Mesenchymal stem cell (in vitro differentiated cells and primary cell): Measurements from ENCODE around the gene MX2.

Experiments used
- DNase-seq: peaks from one replicate; pipeline ENCODE4 v3.0.0-alpha.2; 2013
- H2AFZ ChIP-seq: one replicate; pipeline ENCODE4 v1.6.1; 2013; ENCODE audit warnings: low read depth, mild to moderate bottlenecking, control low read depth, inconsistent platforms, low read length, moderate library complexity
- H2AK5ac ChIP-seq: 2 replicates; pipeline ENCODE4 v1.6.1; 2013; ENCODE audit warnings: low read length, moderate library complexity, mild to moderate bottlenecking, inconsistent platforms; ENCODE audit not compliant: severe bottlenecking
- H2BK120ac ChIP-seq: one replicate; pipeline ENCODE4 v1.6.1; 2013; ENCODE audit warnings: low read depth, mild to moderate bottlenecking, inconsistent platforms, low read length, moderate library complexity
- H2BK12ac ChIP-seq, 2 experiments: one replicate each; pipeline ENCODE4 v1.6.1; 2013; ENCODE audit warnings: inconsistent platforms in 2 of 2, low read length in 2 of 2, mild to moderate bottlenecking in 2 of 2, moderate library complexity in 2 of 2, control low read depth in 1 of 2
- H2BK15ac ChIP-seq: one replicate; pipeline ENCODE4 v1.6.1; 2013; ENCODE audit warnings: mild to moderate bottlenecking, low read depth, inconsistent platforms; ENCODE audit not compliant: poor library complexity, severe bottlenecking
- H2BK5ac ChIP-seq: 2 replicates; pipeline ENCODE4 v1.6.1; 2013; ENCODE audit warnings: low read depth, mild to moderate bottlenecking, low read length, control low read depth, inconsistent platforms; ENCODE audit not compliant: poor library complexity, severe bottlenecking
- H3K14ac ChIP-seq, 2 experiments: one replicate each; pipeline ENCODE4 v1.6.1; 2013; ENCODE audit warnings: inconsistent platforms in 2 of 2, low read length in 2 of 2, control low read depth in 1 of 2, mild to moderate bottlenecking in 1 of 2, moderate library complexity in 1 of 2
- H3K18ac ChIP-seq, 2 experiments: one replicate each; pipeline ENCODE4 v1.6.1; 2013; ENCODE audit warnings: inconsistent platforms in 2 of 2, low read length in 2 of 2, control low read depth in 1 of 2, low read depth in 1 of 2, mild to moderate bottlenecking in 1 of 2
- H3K23ac ChIP-seq, 2 experiments: one replicate each; pipeline ENCODE4 v1.6.1; 2013; ENCODE audit warnings: inconsistent platforms in 2 of 2, low read length in 2 of 2, mild to moderate bottlenecking in 2 of 2, moderate library complexity in 2 of 2, control low read depth in 1 of 2
- H3K27ac ChIP-seq: 2 replicates; pipeline ENCODE4 v1.5.1; 2013; ENCODE audit warnings: mild to moderate bottlenecking, moderate library complexity, low read length, control low read depth, inconsistent platforms; ENCODE audit not compliant: poor library complexity, severe bottlenecking
- H3K27me3 ChIP-seq, 2 experiments: 2 replicates each; pipeline versions ENCODE4 v1.6.1 to v1.7.0; 2013; ENCODE audit warnings: low read length in 2 of 2, mild to moderate bottlenecking in 2 of 2, moderate library complexity in 2 of 2, control low read depth in 1 of 2, inconsistent platforms in 1 of 2; ENCODE audit not compliant: control insufficient read depth in 1 of 2, insufficient read depth in 1 of 2
- H3K36me3 ChIP-seq, 2 experiments: 2 replicates each; pipeline versions ENCODE4 v1.6.1 to v1.7.0; 2013; ENCODE audit warnings: low read length in 2 of 2, control low read depth in 1 of 2, inconsistent platforms in 1 of 2, low read depth in 1 of 2, mild to moderate bottlenecking in 1 of 2; ENCODE audit not compliant: insufficient read depth in 2 of 2, control insufficient read depth in 1 of 2
- H3K4ac ChIP-seq, 2 experiments: one replicate each; pipeline ENCODE4 v1.6.1; 2013; ENCODE audit warnings: inconsistent platforms in 2 of 2, low read length in 2 of 2, mild to moderate bottlenecking in 2 of 2, moderate library complexity in 2 of 2, control low read depth in 1 of 2, low read depth in 1 of 2
- H3K4me1 ChIP-seq: 2 replicates; pipeline ENCODE4 v1.6.1; 2013; ENCODE audit warnings: low read depth, low read length, control low read depth; ENCODE audit not compliant: control insufficient read depth, insufficient read depth
- H3K4me2 ChIP-seq: 2 replicates; pipeline ENCODE4 v1.6.1; 2013; ENCODE audit warnings: low read length, mild to moderate bottlenecking, inconsistent platforms; ENCODE audit not compliant: poor library complexity, severe bottlenecking
- H3K4me3 ChIP-seq, 2 experiments: 2 replicates each; pipeline versions ENCODE4 v1.5.1 to v1.7.0; 2013; ENCODE audit warnings: low read length in 2 of 2, mild to moderate bottlenecking in 2 of 2, control low read depth in 1 of 2, low read depth in 1 of 2; ENCODE audit not compliant: insufficient read depth in 1 of 2
- H3K79me1 ChIP-seq: replicated peaks from 2 replicates; pipeline ENCODE4 v1.6.1; 2013; ENCODE audit warnings: mild to moderate bottlenecking, control low read depth, low read length, inconsistent platforms; ENCODE audit not compliant: poor library complexity, severe bottlenecking
- H3K9ac ChIP-seq: 2 replicates; pipeline ENCODE4 v1.7.0; 2013; ENCODE audit warnings: mild to moderate bottlenecking, low read length, moderate library complexity
- H3K9me3 ChIP-seq: 2 replicates; pipeline ENCODE4 v1.7.0; 2013; ENCODE audit warnings: mild to moderate bottlenecking, low read length; ENCODE audit not compliant: control insufficient read depth
- H4K8ac ChIP-seq: one replicate; pipeline ENCODE4 v1.6.1; 2013; ENCODE audit warnings: inconsistent platforms, mild to moderate bottlenecking, low read length, moderate library complexity
- H4K91ac ChIP-seq: one replicate; pipeline ENCODE4 v1.6.1; 2013; ENCODE audit warnings: mild to moderate bottlenecking, low read length, inconsistent platforms
- WGBS: methylation state at CpG from one replicate; pipeline ENCODE4 v1.1.7; 2013; ENCODE audit warnings: mixed read lengths; 5-methylcytosine and 5-hydroxymethylcytosine counted together

The MX2 gene

GRCh38 chr21:41371685-41372030, 9.8 kb downstream of the MX2 start:
- H3K9me3 ChIP-seq, result no peaks in the 10 kb centered on the region
- H3K23ac ChIP-seq, result no peak overlapping the region
- no peak overlapping the region for H2BK15ac ChIP-seq
- no peak overlapping the region for H2BK120ac ChIP-seq
- H3K4ac ChIP-seq, result no peak overlapping the region
- no peak overlapping the region for H3K4me3 ChIP-seq
- 87% methylated on average over 7 of the region's 7 CpGs for WGBS
- no peak overlapping the region for H3K18ac ChIP-seq
- peaks cover 0 to 47% of the 10 kb centered on the region in 2 experiments for H3K27me3 ChIP-seq
- H2AFZ ChIP-seq, result no peak overlapping the region
- no peak overlapping the region for H2BK5ac ChIP-seq
- H2BK12ac ChIP-seq, result no peak overlapping the region
- no peaks in the 10 kb centered on the region for H3K79me1 ChIP-seq
- peaks cover 9% of the 10 kb centered on the region for H3K4me1 ChIP-seq
- no peak overlapping the region for H3K27ac ChIP-seq
- H4K91ac ChIP-seq, result no peak overlapping the region
- H3K4me2 ChIP-seq, result no peak overlapping the region
- H3K14ac ChIP-seq, result no peak overlapping the region
- no peak for DNase-seq
- H3K9ac ChIP-seq, result peak overlapping the region; percentile 64
- H3K36me3 ChIP-seq, result peaks cover 0 to 9% of the 10 kb centered on the region in 2 experiments
- H4K8ac ChIP-seq, result no peak overlapping the region
- H2AK5ac ChIP-seq, result no peak overlapping the region

GRCh38 chr21:41373253-41373652, 11.4 kb downstream of the MX2 start:
- Histone ChIP-seq H3K79me1 (no peaks in the 10 kb centered on the region), H3K9me3 (no peaks in the 10 kb centered on the region), H2AK5ac (no peak overlapping the region), H3K9ac (no peak overlapping the region), H4K91ac (no peak overlapping the region), H3K18ac (no peak overlapping the region), H3K27ac (no peak overlapping the region), H3K4me1 (peaks cover 8% of the 10 kb centered on the region), H2BK12ac (no peak overlapping the region), H3K23ac (no peak overlapping the region), H2BK5ac (no peak overlapping the region), H2BK120ac (no peak overlapping the region), H2AFZ (no peak overlapping the region), H4K8ac (no peak overlapping the region), H2BK15ac (no peak overlapping the region), H3K14ac (no peak overlapping the region), H3K4me2 (no peak overlapping the region), H3K27me3 (peaks cover 0 to 39% of the 10 kb centered on the region in 2 experiments), H3K4me3 (no peak overlapping the region), H3K36me3 (peaks cover 0 to 19% of the 10 kb centered on the region in 2 experiments), H3K4ac (no peak overlapping the region)
- WGBS, result 72% methylated on average over 4 of the region's 4 CpGs
- DNase-seq, result no peak

GRCh38 chr21:41373763-41374162, 11.9 kb downstream of the MX2 start:
- no peak overlapping the region for H2AK5ac ChIP-seq
- H3K27ac ChIP-seq, result no peak overlapping the region
- H3K23ac ChIP-seq, result no peak overlapping the region
- H3K79me1 ChIP-seq, result no peaks in the 10 kb centered on the region
- H3K9me3 ChIP-seq, result no peaks in the 10 kb centered on the region
- WGBS, result 88% methylated on average over 8 of the region's 8 CpGs
- no peak overlapping the region for H3K18ac ChIP-seq
- H3K9ac ChIP-seq, result no peak overlapping the region
- no peak for DNase-seq
- H3K27me3 ChIP-seq, result peaks cover 0 to 36% of the 10 kb centered on the region in 2 experiments
- H3K36me3 ChIP-seq, result peaks cover 0 to 23% of the 10 kb centered on the region in 2 experiments
- H2AFZ ChIP-seq, result no peak overlapping the region
- no peak overlapping the region for H3K4me2 ChIP-seq
- H3K4ac ChIP-seq, result no peak overlapping the region
- H2BK12ac ChIP-seq, result no peak overlapping the region
- no peak overlapping the region for H4K91ac ChIP-seq
- no peak overlapping the region for H3K4me3 ChIP-seq
- H4K8ac ChIP-seq, result no peak overlapping the region
- H3K14ac ChIP-seq, result peak overlapping the region in 1 of 2 experiments; percentile 58
- no peak overlapping the region for H2BK120ac ChIP-seq
- no peak overlapping the region for H2BK15ac ChIP-seq
- peaks cover 8% of the 10 kb centered on the region for H3K4me1 ChIP-seq
- no peak overlapping the region for H2BK5ac ChIP-seq

- no peak overlapping the region for H2BK5ac ChIP-seq
- peaks cover 5% of the 10 kb centered on the region for H3K4me1 ChIP-seq
- H2BK120ac ChIP-seq, result no peak overlapping the region
- no peak overlapping the region for H3K4me3 ChIP-seq
- no peak for DNase-seq
- no peak overlapping the region for H2AK5ac ChIP-seq
- H3K14ac ChIP-seq, result no peak overlapping the region
- no peak overlapping the region for H2AFZ ChIP-seq
- no peaks in the 10 kb centered on the region for H3K9me3 ChIP-seq
- no peaks in the 10 kb centered on the region for H3K79me1 ChIP-seq
- no peak overlapping the region for H3K4me2 ChIP-seq
- H2BK15ac ChIP-seq, result no peak overlapping the region
- H4K8ac ChIP-seq, result no peak overlapping the region
- H3K27ac ChIP-seq, result no peak overlapping the region
- no peak overlapping the region for H3K18ac ChIP-seq
- peaks cover 0 to 26% of the 10 kb centered on the region in 2 experiments for H3K36me3 ChIP-seq
- no peak overlapping the region for H3K4ac ChIP-seq
- H4K91ac ChIP-seq, result no peak overlapping the region
- H3K23ac ChIP-seq, result no peak overlapping the region
- WGBS, result 90% methylated on average over 14 of the region's 14 CpGs
- no peak overlapping the region for H3K9ac ChIP-seq
- peaks cover 0 to 34% of the 10 kb centered on the region in 2 experiments for H3K27me3 ChIP-seq
- no peak overlapping the region for H2BK12ac ChIP-seq
Observed at GRCh38 chr21:41374177-41374712, 12.4 kb downstream of the MX2 start.
